Spinal cord (tissue), 10 donors: Measurements from ENCODE around the gene GRID2. TPM values are rescaled to one million over a fixed set of nuclear protein-coding genes. Genes with fewer than 3 reads are reported as not detected.

ENCODE experiments used
- DNase-seq, 6 donors: peaks; one replicate each; pipeline versions ENCODE4 v3.0.0 to v3.0.0-alpha.2; 2013 to 2015; ENCODE audit warnings: low spot score in 6 of 6, low read depth in 4 of 6
- H3K27ac ChIP-seq: one replicate; pipeline ENCODE4 v1.5.1; 2013; ENCODE audit warnings: low read depth, low read length, control low read depth
- H3K27me3 ChIP-seq: one replicate; pipeline ENCODE4 v1.6.1; 2013; ENCODE audit warnings: low read length; ENCODE audit not compliant: control insufficient read depth, insufficient read depth
- H3K36me3 ChIP-seq: one replicate; pipeline ENCODE4 v1.6.1; 2013; ENCODE audit warnings: low read length; ENCODE audit not compliant: control insufficient read depth, insufficient read depth
- H3K4me1 ChIP-seq: one replicate; pipeline ENCODE4 v1.6.1; 2013; ENCODE audit warnings: low read length; ENCODE audit not compliant: control insufficient read depth, insufficient read depth
- H3K4me3 ChIP-seq: one replicate; pipeline ENCODE4 v1.5.1; 2013; ENCODE audit warnings: low read depth, low read length, control low read depth
- H3K9me3 ChIP-seq: one replicate; pipeline ENCODE4 v1.6.1; 2013; ENCODE audit warnings: low read length; ENCODE audit not compliant: control insufficient read depth, insufficient read depth
- WGBS: methylation state at CpG from one replicate; pipeline ENCODE4 v1.1.5; 2013; ENCODE audit warnings: missing lambda C conversion rate; ENCODE audit not compliant: insufficient coverage; 5-methylcytosine and 5-hydroxymethylcytosine counted together
- polyA plus RNA-seq, 2 donors: library from polyadenylated mRNA; unstranded; fragments of 120-200 nt; gene quantifications; one replicate each; pipeline ENCODE4 v1.2.1, GENCODE V29; 2013; ENCODE audit not compliant: insufficient read length in 2 of 2
- total RNA-seq, 2 donors: library from RNA; depleted of rRNA in 1 of 2; stranded (reverse); fragments of 120-200 nt in 1 of 2; fragments of >200 nt in 1 of 2; gene quantifications; one replicate each; pipeline versions ENCODE4 v1.2.3 to v1.2.4, GENCODE V29; 2013 to 2014
- donor health status: healthy.

Gene GRID2
- total and polyA plus RNA-seq, 4 donors: 17.8 to 40.8 (median 23.4) TPM

DNA sequence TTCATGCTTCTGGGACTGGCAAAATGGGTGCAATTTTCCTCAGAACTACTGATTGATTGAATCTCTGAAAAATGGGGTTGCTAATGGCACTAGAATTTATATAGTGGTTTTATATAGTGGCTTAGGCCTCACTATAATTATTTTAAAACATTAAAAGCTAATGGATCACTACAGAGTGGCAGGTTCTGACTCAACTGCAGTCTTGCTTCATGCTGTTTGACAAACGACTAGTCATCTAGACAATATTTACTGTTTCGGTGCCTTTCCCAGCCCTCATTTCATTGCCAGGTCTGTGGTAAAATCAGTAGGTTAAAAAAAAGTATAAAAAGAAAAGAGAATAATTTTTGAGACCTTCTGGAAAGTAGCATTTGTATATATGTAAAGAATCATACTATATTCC is 1172.0 kb downstream of the GRID2 start:
- WGBS: no CpG with 5 or more reads among the region's 2 CpGs
- DNase-seq: no peak
- H3K36me3 ChIP-seq: no peaks in the 10 kb centered on the region
- H3K27me3 ChIP-seq: no peaks in the 10 kb centered on the region
- H3K4me1 ChIP-seq: no peaks in the 10 kb centered on the region
- H3K9me3 ChIP-seq: no peaks in the 10 kb centered on the region
- no peak overlapping the region for H3K4me3 ChIP-seq
- H3K27ac ChIP-seq: no peak overlapping the region

DNA sequence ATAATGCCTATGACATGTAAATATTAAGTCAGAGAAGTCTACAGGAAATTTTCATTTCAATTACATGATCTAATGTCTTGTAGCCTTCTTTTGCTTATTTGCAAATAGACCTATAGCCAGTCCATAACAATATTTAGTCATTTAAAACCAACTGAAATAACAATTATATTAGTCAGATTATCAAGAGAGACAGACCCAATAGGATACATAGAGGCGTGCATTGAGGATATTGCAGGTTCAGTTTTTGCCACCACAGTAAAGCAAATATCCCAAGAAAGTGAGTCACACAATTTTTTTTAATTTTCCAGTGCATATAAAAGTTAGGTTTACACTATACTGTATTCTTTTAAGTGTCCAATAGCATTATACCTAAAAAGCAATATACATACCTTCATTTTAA is 1175.0 kb downstream of the GRID2 start:
- Histone ChIP-seq H3K4me3 (no peak overlapping the region), H3K27me3 (no peaks in the 10 kb centered on the region), H3K27ac (no peak overlapping the region), H3K9me3 (peaks cover 2% of the 10 kb centered on the region), H3K4me1 (no peaks in the 10 kb centered on the region), H3K36me3 (no peaks in the 10 kb centered on the region)
- no CpG with 5 or more reads among the region's 1 CpG for WGBS
- no peak for DNase-seq

DNA sequence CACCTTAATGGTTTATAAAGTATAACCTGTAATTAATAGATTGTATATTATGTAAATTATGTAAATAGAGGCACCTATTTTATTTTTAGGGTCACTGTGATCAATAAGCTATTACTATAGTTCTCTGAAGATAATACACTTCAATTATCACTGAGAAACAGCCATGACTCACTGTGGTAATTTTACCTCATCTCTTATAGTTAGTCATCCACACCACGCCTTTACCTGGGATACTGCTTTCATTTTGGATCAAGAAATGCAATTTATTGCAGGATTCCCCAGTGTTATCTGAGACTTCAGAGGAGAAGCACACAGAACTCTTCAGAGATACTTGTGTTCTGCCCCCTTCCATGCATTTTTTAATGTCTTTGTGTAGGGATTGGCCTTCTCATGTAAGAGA is 1176.7 kb downstream of the GRID2 start:
- no peaks in the 10 kb centered on the region for H3K4me1 ChIP-seq
- peaks cover 5% of the 10 kb centered on the region for H3K9me3 ChIP-seq
- H3K36me3 ChIP-seq: no peaks in the 10 kb centered on the region
- DNase-seq: no peak
- H3K4me3 ChIP-seq: no peak overlapping the region
- WGBS: no CpG with 5 or more reads among the region's 1 CpG
- no peak overlapping the region for H3K27ac ChIP-seq
- no peaks in the 10 kb centered on the region for H3K27me3 ChIP-seq

DNA sequence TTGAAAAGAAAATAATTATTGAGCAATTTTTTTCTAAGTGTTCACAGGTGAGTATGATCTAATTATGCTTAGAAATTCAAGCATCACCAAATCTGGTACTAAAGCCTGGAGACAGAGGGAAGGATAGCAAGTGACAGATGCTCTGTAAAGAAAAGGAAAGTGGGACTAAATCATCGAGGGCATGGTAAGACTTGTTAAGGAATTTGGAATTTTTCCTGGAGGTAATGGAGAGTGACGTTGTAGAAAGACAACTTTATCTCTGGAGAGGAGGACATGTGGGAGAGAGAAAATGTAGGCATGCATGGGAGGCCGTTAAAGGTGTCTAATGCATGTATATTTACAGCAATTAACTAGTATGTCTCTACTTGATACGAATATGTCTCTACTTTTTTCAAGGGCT is 1191.6 kb downstream of the GRID2 start:
- H3K4me3 ChIP-seq: no peak overlapping the region
- WGBS: 94% methylated on average over 2 of the region's 4 CpGs

DNA sequence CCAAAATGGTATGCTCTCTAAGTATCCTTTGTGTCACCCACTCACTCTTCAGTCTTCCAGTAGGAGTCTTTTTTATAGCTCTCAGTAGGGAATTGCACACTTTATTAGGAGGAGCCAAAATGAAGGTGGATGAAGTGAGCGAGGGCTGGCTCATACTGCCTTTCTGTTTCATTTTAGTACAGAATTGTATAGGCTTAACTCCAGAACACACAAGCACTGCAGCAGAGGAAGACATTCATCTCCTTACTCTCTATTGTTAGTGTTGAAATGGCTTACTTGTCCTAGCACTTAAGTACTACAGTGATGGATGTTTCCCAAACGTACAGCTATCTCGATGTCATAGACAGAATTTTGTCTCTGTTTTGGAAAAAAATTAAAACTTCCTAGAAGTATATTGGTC is 1197.5 kb downstream of the GRID2 start:
- Histone ChIP-seq H3K4me3 (no peak overlapping the region), H3K36me3 (no peaks in the 10 kb centered on the region), H3K9me3 (no peaks in the 10 kb centered on the region), H3K27me3 (no peaks in the 10 kb centered on the region), H3K27ac (no peak overlapping the region), H3K4me1 (no peaks in the 10 kb centered on the region)
- peak in 2 of 6 donors; percentile 7 to 64 for DNase-seq
- WGBS: no CpG with 5 or more reads among the region's 3 CpGs

More for the DNA sequence above, 1191.6 kb downstream of the GRID2 start:
- no peak overlapping the region for H3K27ac ChIP-seq
- no peaks in the 10 kb centered on the region for H3K36me3 ChIP-seq
- no peaks in the 10 kb centered on the region for H3K27me3 ChIP-seq
- no peaks in the 10 kb centered on the region for H3K9me3 ChIP-seq
- no peak for DNase-seq
- no peaks in the 10 kb centered on the region for H3K4me1 ChIP-seq

DNA sequence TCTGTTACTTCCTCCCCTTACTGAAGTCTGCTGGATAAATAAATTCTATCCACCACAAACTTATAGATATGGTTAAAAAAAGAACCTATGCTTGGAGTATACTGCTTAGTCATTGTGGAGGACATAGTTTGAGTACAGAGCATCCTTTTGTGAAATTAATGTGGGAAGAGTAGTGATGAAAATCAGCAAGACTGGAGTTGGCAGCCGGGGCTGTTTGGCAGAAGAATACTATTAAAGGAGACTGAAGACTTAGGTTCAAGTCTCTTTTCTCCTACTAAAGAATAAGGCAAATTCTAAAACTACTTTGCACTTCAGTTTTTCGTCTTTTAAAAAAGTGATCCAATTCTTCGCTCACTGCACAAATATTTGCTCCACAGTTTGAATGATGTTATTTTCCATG is 1198.2 kb downstream of the GRID2 start:
- peak in 1 of 6 donors; percentile 7 for DNase-seq
- Histone ChIP-seq H3K4me1 (no peaks in the 10 kb centered on the region), H3K27me3 (no peaks in the 10 kb centered on the region), H3K27ac (no peak overlapping the region), H3K9me3 (no peaks in the 10 kb centered on the region), H3K36me3 (no peaks in the 10 kb centered on the region), H3K4me3 (no peak overlapping the region)
- 71% methylated on average over 2 of the region's 3 CpGs for WGBS

DNA sequence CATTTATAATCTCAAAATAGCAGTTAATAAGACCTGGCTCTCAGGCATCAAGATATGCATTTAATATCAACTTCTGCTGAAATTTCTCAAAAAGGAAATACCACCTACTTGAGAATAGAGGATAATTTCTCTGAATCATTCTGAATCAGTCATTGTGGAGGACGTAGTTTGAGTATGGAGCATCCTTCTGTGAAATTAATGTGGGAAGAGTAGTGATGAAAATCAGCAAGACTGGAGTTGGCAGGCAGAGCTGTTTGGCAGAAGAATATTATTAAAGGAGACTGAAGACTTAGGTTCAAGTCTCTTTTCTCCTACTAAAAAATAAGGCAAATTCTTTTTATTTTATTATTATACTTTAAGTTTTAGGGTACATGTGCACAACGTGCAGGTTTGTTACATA is 1199.2 kb downstream of the GRID2 start:
- DNase-seq: no peak
- no peak overlapping the region for H3K4me3 ChIP-seq
- H3K4me1 ChIP-seq: no peaks in the 10 kb centered on the region
- no peaks in the 10 kb centered on the region for H3K27me3 ChIP-seq
- no peaks in the 10 kb centered on the region for H3K9me3 ChIP-seq
- WGBS: no CpG with 5 or more reads among the region's 2 CpGs
- H3K27ac ChIP-seq: no peak overlapping the region
- H3K36me3 ChIP-seq: no peaks in the 10 kb centered on the region

DNA sequence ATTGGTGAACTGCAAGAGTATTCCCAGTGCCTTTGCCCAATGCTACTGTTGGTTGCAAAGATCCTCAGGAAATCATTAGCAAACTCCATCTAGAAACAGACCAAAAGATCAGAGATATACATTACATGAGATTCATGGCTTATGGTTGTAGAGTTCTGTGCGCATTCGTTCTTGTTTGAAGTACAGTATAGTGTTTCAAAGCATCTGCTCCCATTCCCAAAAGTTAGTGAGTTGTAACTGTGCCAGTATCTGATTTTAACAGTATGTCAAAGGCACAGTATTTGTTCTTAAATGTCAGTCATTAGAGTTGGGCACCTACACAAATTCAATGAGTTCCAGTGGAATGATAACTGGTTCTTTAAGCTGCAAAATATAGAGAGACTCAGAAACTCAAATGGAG is 1210.1 kb downstream of the GRID2 start:
- no peak overlapping the region for H3K27ac ChIP-seq
- no peak overlapping the region for H3K4me3 ChIP-seq
- H3K27me3 ChIP-seq: no peaks in the 10 kb centered on the region
- no CpG with 5 or more reads among the region's 2 CpGs for WGBS
- H3K4me1 ChIP-seq: no peaks in the 10 kb centered on the region
- H3K9me3 ChIP-seq: no peaks in the 10 kb centered on the region
- no peaks in the 10 kb centered on the region for H3K36me3 ChIP-seq
- DNase-seq: no peak

DNA sequence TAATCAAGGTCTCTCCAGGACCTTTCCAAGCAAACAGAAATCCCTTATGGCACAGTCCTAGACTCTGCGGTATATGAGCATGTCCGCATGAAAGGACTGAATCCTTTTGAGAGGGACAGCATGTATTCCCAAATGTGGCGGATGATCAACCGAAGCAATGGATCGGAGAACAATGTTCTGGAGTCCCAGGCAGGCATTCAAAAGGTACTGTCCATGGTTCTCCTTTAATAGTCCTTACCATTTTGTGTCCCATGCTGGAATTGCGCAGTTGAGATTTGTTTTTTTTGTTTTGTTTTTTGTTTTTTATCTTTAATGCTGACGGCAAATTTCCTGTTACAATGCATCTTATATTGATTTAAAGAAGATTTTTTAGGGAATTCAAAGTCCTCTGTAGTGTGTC is 1211.4 kb downstream of the GRID2 start:
- Histone ChIP-seq H3K4me3 (no peak overlapping the region), H3K4me1 (no peaks in the 10 kb centered on the region), H3K36me3 (no peaks in the 10 kb centered on the region), H3K27me3 (no peaks in the 10 kb centered on the region), H3K9me3 (no peaks in the 10 kb centered on the region), H3K27ac (no peak overlapping the region)
- DNase-seq: no peak
- 100% methylated on average over 5 of the region's 7 CpGs for WGBS

DNA sequence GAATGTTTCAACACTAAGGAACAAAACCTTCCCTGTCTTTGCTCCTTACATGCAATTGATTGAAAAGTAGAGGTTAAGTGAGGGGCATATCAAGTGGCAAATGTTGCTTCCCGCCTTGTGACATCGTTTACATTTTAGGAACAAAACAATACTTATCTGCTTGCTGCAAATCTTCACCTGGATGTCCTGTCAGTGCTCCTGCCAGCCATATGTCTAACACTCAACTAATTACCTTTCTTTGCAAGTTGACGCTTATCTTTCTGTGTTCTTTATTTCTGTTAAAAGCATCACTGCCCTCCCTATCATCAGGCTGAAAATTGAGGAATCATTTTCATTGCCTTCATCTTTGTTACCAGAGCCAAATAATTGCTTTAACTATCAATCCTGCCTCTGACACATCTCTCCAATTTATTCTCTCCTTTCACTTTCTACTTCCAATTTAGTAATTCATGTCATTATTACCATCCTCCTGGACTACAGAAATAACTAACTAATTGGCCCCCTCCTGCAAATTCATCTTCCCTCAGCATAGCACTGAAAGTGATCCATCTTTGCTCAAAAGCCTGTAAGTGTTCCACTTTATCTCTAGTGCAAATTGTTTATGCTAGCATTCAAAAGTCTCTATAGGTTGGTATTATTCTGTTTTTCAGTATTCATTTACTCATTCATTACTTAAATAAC is 1226.1 kb downstream of the GRID2 start:
- Histone ChIP-seq H3K4me1 (no peaks in the 10 kb centered on the region), H3K27me3 (no peaks in the 10 kb centered on the region), H3K36me3 (no peaks in the 10 kb centered on the region), H3K27ac (no peak overlapping the region), H3K9me3 (no peaks in the 10 kb centered on the region), H3K4me3 (no peak overlapping the region)
- peak in 1 of 6 donors; percentile 9 for DNase-seq
- 50% methylated on average over 3 of the region's 3 CpGs for WGBS
